ENCODE data around the gene TBL1XR1. TPM values are rescaled to one million over a fixed set of nuclear protein-coding genes. Genes with fewer than 3 reads are reported as not detected.

Gene TBL1XR1
- total RNA-seq, 1 experiment from 2014 or later: 127 TPM

DNA sequence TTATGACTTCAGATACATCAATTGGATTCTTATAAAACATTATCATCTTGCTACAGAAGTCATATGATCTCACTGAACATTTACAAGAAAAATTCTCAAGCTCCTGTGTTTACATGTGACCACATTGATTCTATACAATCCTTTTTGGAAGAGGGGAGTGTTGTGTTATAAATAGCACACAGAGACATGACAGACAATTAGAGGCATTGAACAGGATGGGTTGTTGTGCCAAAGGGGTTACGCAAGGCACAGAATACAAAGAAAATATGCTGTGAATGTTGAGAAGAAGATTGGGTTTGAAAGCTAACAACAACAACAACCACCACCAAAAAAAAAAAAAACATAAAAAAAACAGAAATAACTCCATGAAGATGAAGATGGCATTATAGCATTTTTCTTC is 32.5 kb upstream of the TBL1XR1 start:
- H3K27me3 ChIP-seq (replicated peaks; ENCODE audit: control insufficient read depth, insufficient read depth, low read length): no peaks in the 10 kb centered on the region
- peaks cover 24% of the 10 kb centered on the region for H3K9me3 Mint-ChIP-seq (ENCODE audit: unreplicated experiment)
- ChIA-PET CTCF (no interaction called here), POLR2A (no interaction called here)
- H3K9me3 ChIP-seq: peaks cover 11% of the 10 kb centered on the region; the same call in 1 of the 2 replicates
- peaks cover 7% of the 10 kb centered on the region for H3K4me1 Mint-ChIP-seq (ENCODE audit: low read depth, unreplicated experiment)
- H3K4me3 Mint-ChIP-seq (ENCODE audit: unreplicated experiment): no peak overlapping the region
- no peak overlapping the region for H3K4me3 ChIP-seq (ENCODE audit: low read depth, low read length)
- intact Hi-C loops (cut with micrococcal nuclease; ENCODE audit: unreplicated experiment): no loop called here
- H3K27me3 Mint-ChIP-seq (ENCODE audit: insufficient read depth, unreplicated experiment): no peaks in the 10 kb centered on the region
- H3K36me3 Mint-ChIP-seq (ENCODE audit: insufficient read depth, unreplicated experiment): no peaks in the 10 kb centered on the region
- H3K4me1 ChIP-seq: no peaks in the 10 kb centered on the region
- DNase-seq: no peak
- no peak for TF ChIP-seq CTCF (IDR thresholded peaks at IDR 0.05; ENCODE audit: insufficient read depth in 1 of 2, low read depth in 1 of 2, low read length in 1 of 2, severe bottlenecking in 1 of 2, unreplicated experiment in 1 of 2)
- H3K36me3 ChIP-seq (ENCODE audit: control insufficient read depth, insufficient read depth, low read length): no peaks in the 10 kb centered on the region
- BruUV-seq (replicated peaks): no TSS peak
- H3K27ac Mint-ChIP-seq (ENCODE audit: unreplicated experiment): peak overlapping the region; percentile 35

DNA sequence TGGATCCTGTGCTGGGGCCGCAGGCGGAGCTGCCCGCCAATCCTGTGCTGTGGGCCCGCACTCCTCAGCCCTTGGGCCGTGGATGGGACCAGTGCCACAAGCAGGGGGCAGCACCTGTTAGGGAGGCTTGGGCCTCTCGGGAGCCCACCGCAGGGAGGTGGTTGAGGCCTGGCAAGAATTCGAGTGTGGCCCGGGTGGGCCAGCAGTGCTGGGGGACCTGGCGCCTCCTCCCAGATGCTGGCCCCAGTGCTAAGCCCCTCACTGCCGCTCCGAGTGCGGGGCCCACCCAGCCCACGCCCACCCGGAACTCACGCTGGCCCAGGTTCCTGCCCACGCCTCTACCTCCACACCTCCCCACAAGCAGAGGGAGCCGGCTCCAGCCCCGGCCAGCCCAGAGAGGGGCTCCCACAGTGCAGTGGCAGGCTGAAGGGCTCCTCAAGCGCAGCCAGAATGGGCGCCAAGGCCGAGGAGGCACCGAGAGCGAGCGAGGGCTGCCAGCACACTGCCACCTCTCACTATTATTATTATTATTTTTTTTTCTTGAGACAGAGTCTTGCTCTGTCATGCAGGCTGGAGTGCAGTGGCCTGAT is 31.4 kb upstream of the TBL1XR1 start:
- no peaks in the 10 kb centered on the region for H3K36me3 ChIP-seq (ENCODE audit: control insufficient read depth, insufficient read depth, low read length)

GRCh38 chr3:177224414-177224813 is 27.1 kb upstream of the TBL1XR1 start:
- no peak for TF ChIP-seq CTCF (IDR thresholded peaks at IDR 0.05; ENCODE audit: insufficient read depth in 1 of 2, low read depth in 1 of 2, low read length in 1 of 2, severe bottlenecking in 1 of 2, unreplicated experiment in 1 of 2)
- no peaks in the 10 kb centered on the region for H3K36me3 ChIP-seq (ENCODE audit: control insufficient read depth, insufficient read depth, low read length)
- Mint-ChIP-seq H3K27me3 (ENCODE audit: insufficient read depth, unreplicated experiment) (no peaks in the 10 kb centered on the region), H3K36me3 (ENCODE audit: insufficient read depth, unreplicated experiment) (no peaks in the 10 kb centered on the region), H3K4me3 (ENCODE audit: unreplicated experiment) (no peak overlapping the region), H3K27ac (ENCODE audit: unreplicated experiment) (no peak overlapping the region), H3K9me3 (ENCODE audit: unreplicated experiment) (peaks cover 6% of the 10 kb centered on the region), H3K4me1 (ENCODE audit: low read depth, unreplicated experiment) (no peaks in the 10 kb centered on the region)
- no peaks in the 10 kb centered on the region for H3K4me1 ChIP-seq
- DNase-seq: no peak
- intact Hi-C loops (cut with micrococcal nuclease; ENCODE audit: unreplicated experiment): no loop called here
- H3K9me3 ChIP-seq: peaks cover 9% of the 10 kb centered on the region; the same call in 1 of the 2 replicates
- H3K4me3 ChIP-seq (ENCODE audit: low read depth, low read length): no peak overlapping the region
- ChIA-PET POLR2A (no interaction called here), CTCF (no interaction called here)
- no TSS peak for BruUV-seq (replicated peaks)
- H3K27me3 ChIP-seq (replicated peaks; ENCODE audit: control insufficient read depth, insufficient read depth, low read length): no peaks in the 10 kb centered on the region

More for the DNA sequence above, 31.4 kb upstream of the TBL1XR1 start:
- Mint-ChIP-seq H3K9me3 (ENCODE audit: unreplicated experiment) (peaks cover 24% of the 10 kb centered on the region), H3K4me3 (ENCODE audit: unreplicated experiment) (no peak overlapping the region), H3K4me1 (ENCODE audit: low read depth, unreplicated experiment) (peaks cover 7% of the 10 kb centered on the region), H3K27me3 (ENCODE audit: insufficient read depth, unreplicated experiment) (no peaks in the 10 kb centered on the region), H3K36me3 (ENCODE audit: insufficient read depth, unreplicated experiment) (no peaks in the 10 kb centered on the region), H3K27ac (ENCODE audit: unreplicated experiment) (no peak overlapping the region)
- ChIA-PET POLR2A (no interaction called here), CTCF (no interaction called here)
- Histone ChIP-seq H3K9me3 (peaks cover 11% of the 10 kb centered on the region; the same call in 1 of the 2 replicates), H3K27me3 (replicated peaks; ENCODE audit: control insufficient read depth, insufficient read depth, low read length) (no peaks in the 10 kb centered on the region), H3K4me3 (ENCODE audit: low read depth, low read length) (no peak overlapping the region), H3K4me1 (no peaks in the 10 kb centered on the region)
- BruUV-seq (replicated peaks): no TSS peak
- TF ChIP-seq CTCF (IDR thresholded peaks at IDR 0.05; ENCODE audit: insufficient read depth in 1 of 2, low read depth in 1 of 2, low read length in 1 of 2, severe bottlenecking in 1 of 2, unreplicated experiment in 1 of 2): no peak
- intact Hi-C loops (cut with micrococcal nuclease; ENCODE audit: unreplicated experiment): no loop called here
- DNase-seq: no peak
